HepG2 (cell line): ENCODE results near the gene NPHP1. TPM values are rescaled to one million over a fixed set of nuclear protein-coding genes. Genes with fewer than 3 reads are reported as not detected.

Experiments used
- AGO1 ChIP-seq: fragments of 200-400 bp; formaldehyde crosslinking; IDR thresholded peaks from 2 replicates; pipeline ENCODE4 v1.6.1; 2017; ENCODE audit warnings: mild to moderate bottlenecking, low read depth, low read length, moderate library complexity; ENCODE audit not compliant: poor library complexity, severe bottlenecking
- FOXK1 ChIP-seq: sonication (generic); formaldehyde crosslinking; IDR thresholded peaks from 2 replicates; pipeline ENCODE4 v1.4.0; 2020; ENCODE audit warnings: low read depth, missing genetic modification reagents, borderline replicate concordance
- GZF1 ChIP-seq: sonication (generic); formaldehyde crosslinking; IDR thresholded peaks from 2 replicates; pipeline ENCODE4 v1.5.1; 2020; ENCODE audit warnings: mild to moderate bottlenecking, missing genetic modification reagents
- PCBP2 ChIP-seq: fragments of 200-400 bp; formaldehyde crosslinking; optimal IDR thresholded peaks from 2 replicates; pipeline ENCODE3; 2018; ENCODE audit warnings: low read length, low read depth; ENCODE audit not compliant: poor library complexity, severe bottlenecking
- RFX3 ChIP-seq: IDR thresholded peaks from 2 replicates; pipeline ENCODE4 v1.6.1; 2016; ENCODE audit warnings: missing biosample characterization, missing genetic modification reagents
- SP5 ChIP-seq: IDR thresholded peaks from 2 replicates; pipeline ENCODE4 v1.6.1; 2016; ENCODE audit warnings: low read depth, borderline replicate concordance
- ZFP1 ChIP-seq: IDR thresholded peaks from 2 replicates; pipeline ENCODE4 v1.6.1; 2016
- ZFP36L1 ChIP-seq: sonication (generic); formaldehyde crosslinking; IDR thresholded peaks from 2 replicates; pipeline ENCODE4 v1.8.0; 2022; ENCODE audit warnings: mild to moderate bottlenecking, missing genetic modification reagents, moderate library complexity
- ZNF101 ChIP-seq: sonication (generic); formaldehyde crosslinking; IDR thresholded peaks from 2 replicates; pipeline ENCODE4 v1.4.0; 2020; ENCODE audit warnings: mild to moderate bottlenecking, low read depth, missing genetic modification reagents, borderline replicate concordance
- ZNF772 ChIP-seq: sonication (generic); formaldehyde crosslinking; IDR thresholded peaks from 2 replicates; pipeline ENCODE4 v1.5.0; 2020; ENCODE audit warnings: mild to moderate bottlenecking, missing genetic modification reagents
- polyA plus RNA-seq, 8 experiments: library from polyadenylated mRNA; depleted of rRNA in 3 of 8; stranded (reverse) in 7 of 8; unstranded in 1 of 8; fragments of >200 nt; fragmentation: Illumina TruSeq in 4 of 8; extraction: Trizol in 4 of 8; gene quantifications; 2 replicates each; pipeline versions ENCODE4 v1.2.1 to v1.2.3, GENCODE V29; 2011 to 2016; ENCODE audit warnings: low read depth in 4 of 8, missing spikeins in 1 of 8, mixed read lengths in 1 of 8; ENCODE audit not compliant: insufficient read depth in 1 of 8
- total RNA-seq, 5 experiments: library from RNA; depleted of rRNA; stranded (reverse); fragments of >200 nt; fragmentation: Illumina TruSeq; extraction: Trizol; gene quantifications; 2 replicates each; pipeline ENCODE4 v1.2.3, GENCODE V29; 2016; ENCODE audit warnings: low read depth in 1 of 5
- TF ChIP-seq, protein P1 (sequence below): sonication (generic); formaldehyde crosslinking; IDR thresholded peaks from 2 replicates; pipeline ENCODE4 v1.9.0; 2021; ENCODE audit warnings: missing genetic modification reagents, borderline replicate concordance
- TF ChIP-seq, protein P2 (sequence below): sonication (generic); formaldehyde crosslinking; IDR thresholded peaks from 2 replicates; pipeline ENCODE4 v1.4.0; 2020; ENCODE audit warnings: mild to moderate bottlenecking, missing genetic modification reagents, borderline replicate concordance
- TF ChIP-seq, protein P3 (sequence below): sonication (generic); formaldehyde crosslinking; IDR thresholded peaks from 2 replicates; pipeline ENCODE4 v1.4.0; 2020; ENCODE audit warnings: missing genetic modification reagents, borderline replicate concordance
- TF ChIP-seq, protein P4 (sequence below): sonication (generic); formaldehyde crosslinking; IDR thresholded peaks from 2 replicates; pipeline ENCODE4 v1.4.0; 2020; ENCODE audit warnings: missing genetic modification reagents

Gene NPHP1
- total and polyA plus RNA-seq, 2 of the 13 experiments (the other 11 are each of a cell fraction or from before 2014, with no cell fraction given), result 2.7 to 4.8 TPM

DNA sequence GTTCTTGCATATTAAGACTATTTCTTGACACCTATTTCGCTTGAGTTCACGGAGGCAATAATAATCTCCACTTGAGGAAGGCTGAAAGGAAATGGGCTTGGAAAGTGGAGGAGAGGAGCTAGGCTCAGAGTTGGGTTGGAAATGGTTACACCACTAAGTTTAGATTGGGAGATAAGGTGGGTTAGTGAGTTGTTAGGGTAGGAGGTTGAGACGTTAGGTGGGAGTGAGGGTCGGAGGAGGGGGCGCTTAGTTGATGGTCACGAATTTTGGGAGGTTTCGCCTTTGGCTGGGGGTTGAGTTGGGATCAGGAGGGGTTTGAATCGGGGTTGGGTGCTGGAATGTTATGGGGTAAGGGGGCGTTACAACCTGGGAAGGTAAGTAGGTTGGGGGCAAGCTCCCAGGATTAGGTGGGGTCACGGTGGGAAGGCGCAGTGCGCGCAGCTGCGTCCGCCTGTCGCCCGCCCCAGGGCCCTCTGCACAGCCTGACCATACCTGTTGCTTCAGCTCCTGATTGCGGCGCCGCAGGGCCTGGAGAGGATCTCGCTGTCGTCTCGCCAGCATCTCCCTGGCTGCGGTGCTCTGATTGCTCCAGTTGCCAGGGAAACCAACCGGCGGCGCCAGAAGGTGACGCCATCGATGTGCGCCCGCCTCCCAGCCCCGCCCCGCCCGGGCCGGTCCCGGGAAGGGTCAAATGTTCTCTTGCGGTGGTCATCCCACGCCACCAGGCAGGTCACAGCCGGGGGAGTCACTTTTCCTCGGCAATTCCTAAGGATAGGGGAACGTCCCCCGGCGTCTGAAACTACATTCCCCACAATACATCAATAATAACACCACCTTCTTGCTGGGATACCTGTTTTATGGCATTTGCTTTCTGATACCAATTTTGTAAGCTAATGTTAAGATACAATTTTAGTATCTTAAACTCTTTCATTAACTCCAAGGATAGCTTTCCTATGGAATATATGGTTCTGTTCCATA is at the start of gene NPHP1 (continued):
- TF ChIP-seq ZNF101 (CRISPR knock-in tag) (0 out of 2 replicates have a peak, but pooled peaks have one; percentile 33), RFX3 (CRISPR knock-in tag) (peak; percentile 99), ZFP1 (CRISPR knock-in tag) (no peak; the same call in 1 of the 2 replicates), GZF1 (no peak), ZFP36L1 (CRISPR knock-in tag) (no peak), PCBP2 (no peak), FOXK1 (peak; percentile 88; the same call in 1 of the 2 replicates), ZNF772 (CRISPR knock-in tag) (peak; percentile 72; the same call in 1 of the 2 replicates), SP5 (CRISPR knock-in tag) (peak; percentile 87), AGO1 (peak; percentile 46)
- TF ChIP-seq, protein P1, sequence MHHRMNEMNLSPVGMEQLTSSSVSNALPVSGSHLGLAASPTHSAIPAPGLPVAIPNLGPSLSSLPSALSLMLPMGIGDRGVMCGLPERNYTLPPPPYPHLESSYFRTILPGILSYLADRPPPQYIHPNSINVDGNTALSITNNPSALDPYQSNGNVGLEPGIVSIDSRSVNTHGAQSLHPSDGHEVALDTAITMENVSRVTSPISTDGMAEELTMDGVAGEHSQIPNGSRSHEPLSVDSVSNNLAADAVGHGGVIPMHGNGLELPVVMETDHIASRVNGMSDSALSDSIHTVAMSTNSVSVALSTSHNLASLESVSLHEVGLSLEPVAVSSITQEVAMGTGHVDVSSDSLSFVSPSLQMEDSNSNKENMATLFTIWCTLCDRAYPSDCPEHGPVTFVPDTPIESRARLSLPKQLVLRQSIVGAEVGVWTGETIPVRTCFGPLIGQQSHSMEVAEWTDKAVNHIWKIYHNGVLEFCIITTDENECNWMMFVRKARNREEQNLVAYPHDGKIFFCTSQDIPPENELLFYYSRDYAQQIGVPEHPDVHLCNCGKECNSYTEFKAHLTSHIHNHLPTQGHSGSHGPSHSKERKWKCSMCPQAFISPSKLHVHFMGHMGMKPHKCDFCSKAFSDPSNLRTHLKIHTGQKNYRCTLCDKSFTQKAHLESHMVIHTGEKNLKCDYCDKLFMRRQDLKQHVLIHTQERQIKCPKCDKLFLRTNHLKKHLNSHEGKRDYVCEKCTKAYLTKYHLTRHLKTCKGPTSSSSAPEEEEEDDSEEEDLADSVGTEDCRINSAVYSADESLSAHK (CRISPR knock-in tag), result no peak; the same call in 1 of the 2 replicates
- TF ChIP-seq, protein P2, sequence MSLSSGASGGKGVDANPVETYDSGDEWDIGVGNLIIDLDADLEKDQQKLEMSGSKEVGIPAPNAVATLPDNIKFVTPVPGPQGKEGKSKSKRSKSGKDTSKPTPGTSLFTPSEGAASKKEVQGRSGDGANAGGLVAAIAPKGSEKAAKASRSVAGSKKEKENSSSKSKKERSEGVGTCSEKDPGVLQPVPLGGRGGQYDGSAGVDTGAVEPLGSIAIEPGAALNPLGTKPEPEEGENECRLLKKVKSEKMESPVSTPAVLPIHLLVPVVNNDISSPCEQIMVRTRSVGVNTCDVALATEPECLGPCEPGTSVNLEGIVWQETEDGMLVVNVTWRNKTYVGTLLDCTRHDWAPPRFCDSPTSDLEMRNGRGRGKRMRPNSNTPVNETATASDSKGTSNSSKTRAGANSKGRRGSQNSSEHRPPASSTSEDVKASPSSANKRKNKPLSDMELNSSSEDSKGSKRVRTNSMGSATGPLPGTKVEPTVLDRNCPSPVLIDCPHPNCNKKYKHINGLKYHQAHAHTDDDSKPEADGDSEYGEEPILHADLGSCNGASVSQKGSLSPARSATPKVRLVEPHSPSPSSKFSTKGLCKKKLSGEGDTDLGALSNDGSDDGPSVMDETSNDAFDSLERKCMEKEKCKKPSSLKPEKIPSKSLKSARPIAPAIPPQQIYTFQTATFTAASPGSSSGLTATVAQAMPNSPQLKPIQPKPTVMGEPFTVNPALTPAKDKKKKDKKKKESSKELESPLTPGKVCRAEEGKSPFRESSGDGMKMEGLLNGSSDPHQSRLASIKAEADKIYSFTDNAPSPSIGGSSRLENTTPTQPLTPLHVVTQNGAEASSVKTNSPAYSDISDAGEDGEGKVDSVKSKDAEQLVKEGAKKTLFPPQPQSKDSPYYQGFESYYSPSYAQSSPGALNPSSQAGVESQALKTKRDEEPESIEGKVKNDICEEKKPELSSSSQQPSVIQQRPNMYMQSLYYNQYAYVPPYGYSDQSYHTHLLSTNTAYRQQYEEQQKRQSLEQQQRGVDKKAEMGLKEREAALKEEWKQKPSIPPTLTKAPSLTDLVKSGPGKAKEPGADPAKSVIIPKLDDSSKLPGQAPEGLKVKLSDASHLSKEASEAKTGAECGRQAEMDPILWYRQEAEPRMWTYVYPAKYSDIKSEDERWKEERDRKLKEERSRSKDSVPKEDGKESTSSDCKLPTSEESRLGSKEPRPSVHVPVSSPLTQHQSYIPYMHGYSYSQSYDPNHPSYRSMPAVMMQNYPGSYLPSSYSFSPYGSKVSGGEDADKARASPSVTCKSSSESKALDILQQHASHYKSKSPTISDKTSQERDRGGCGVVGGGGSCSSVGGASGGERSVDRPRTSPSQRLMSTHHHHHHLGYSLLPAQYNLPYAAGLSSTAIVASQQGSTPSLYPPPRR (CRISPR knock-in tag), result no peak
- TF ChIP-seq, protein P3, sequence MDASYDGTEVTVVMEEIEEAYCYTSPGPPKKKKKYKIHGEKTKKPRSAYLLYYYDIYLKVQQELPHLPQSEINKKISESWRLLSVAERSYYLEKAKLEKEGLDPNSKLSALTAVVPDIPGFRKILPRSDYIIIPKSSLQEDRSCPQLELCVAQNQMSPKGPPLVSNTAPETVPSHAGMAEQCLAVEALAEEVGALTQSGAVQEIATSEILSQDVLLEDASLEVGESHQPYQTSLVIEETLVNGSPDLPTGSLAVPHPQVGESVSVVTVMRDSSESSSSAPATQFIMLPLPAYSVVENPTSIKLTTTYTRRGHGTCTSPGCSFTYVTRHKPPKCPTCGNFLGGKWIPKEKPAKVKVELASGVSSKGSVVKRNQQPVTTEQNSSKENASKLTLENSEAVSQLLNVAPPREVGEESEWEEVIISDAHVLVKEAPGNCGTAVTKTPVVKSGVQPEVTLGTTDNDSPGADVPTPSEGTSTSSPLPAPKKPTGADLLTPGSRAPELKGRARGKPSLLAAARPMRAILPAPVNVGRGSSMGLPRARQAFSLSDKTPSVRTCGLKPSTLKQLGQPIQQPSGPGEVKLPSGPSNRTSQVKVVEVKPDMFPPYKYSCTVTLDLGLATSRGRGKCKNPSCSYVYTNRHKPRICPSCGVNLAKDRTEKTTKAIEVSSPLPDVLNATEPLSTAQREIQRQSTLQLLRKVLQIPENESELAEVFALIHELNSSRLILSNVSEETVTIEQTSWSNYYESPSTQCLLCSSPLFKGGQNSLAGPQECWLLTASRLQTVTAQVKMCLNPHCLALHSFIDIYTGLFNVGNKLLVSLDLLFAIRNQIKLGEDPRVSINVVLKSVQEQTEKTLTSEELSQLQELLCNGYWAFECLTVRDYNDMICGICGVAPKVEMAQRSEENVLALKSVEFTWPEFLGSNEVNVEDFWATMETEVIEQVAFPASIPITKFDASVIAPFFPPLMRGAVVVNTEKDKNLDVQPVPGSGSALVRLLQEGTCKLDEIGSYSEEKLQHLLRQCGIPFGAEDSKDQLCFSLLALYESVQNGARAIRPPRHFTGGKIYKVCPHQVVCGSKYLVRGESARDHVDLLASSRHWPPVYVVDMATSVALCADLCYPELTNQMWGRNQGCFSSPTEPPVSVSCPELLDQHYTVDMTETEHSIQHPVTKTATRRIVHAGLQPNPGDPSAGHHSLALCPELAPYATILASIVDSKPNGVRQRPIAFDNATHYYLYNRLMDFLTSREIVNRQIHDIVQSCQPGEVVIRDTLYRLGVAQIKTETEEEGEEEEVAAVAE (CRISPR knock-in tag), result peak; percentile 57; the same call in 1 of the 2 replicates
- TF ChIP-seq, protein P4, sequence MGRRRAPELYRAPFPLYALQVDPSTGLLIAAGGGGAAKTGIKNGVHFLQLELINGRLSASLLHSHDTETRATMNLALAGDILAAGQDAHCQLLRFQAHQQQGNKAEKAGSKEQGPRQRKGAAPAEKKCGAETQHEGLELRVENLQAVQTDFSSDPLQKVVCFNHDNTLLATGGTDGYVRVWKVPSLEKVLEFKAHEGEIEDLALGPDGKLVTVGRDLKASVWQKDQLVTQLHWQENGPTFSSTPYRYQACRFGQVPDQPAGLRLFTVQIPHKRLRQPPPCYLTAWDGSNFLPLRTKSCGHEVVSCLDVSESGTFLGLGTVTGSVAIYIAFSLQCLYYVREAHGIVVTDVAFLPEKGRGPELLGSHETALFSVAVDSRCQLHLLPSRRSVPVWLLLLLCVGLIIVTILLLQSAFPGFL (CRISPR knock-in tag), result no peak
